Measurements from ENCODE around the gene OR4K15.

- TF ChIP-seq POLR2A (IDR thresholded peaks at IDR 0.05; ENCODE audit: insufficient read depth in 1 of 2, low read depth in 2 of 2, low read length in 2 of 2), result no peak
- TF ChIP-seq CTCF (CRISPR knock-in tag; IDR thresholded peaks at IDR 0.05), result no peak
- no peak for TF ChIP-seq ZNF768 (CRISPR knock-in tag; IDR thresholded peaks at IDR 0.05)
- TF ChIP-seq ZNF549 (CRISPR knock-in tag; IDR thresholded peaks at IDR 0.05), result no peak
- TF ChIP-seq, protein P1, sequence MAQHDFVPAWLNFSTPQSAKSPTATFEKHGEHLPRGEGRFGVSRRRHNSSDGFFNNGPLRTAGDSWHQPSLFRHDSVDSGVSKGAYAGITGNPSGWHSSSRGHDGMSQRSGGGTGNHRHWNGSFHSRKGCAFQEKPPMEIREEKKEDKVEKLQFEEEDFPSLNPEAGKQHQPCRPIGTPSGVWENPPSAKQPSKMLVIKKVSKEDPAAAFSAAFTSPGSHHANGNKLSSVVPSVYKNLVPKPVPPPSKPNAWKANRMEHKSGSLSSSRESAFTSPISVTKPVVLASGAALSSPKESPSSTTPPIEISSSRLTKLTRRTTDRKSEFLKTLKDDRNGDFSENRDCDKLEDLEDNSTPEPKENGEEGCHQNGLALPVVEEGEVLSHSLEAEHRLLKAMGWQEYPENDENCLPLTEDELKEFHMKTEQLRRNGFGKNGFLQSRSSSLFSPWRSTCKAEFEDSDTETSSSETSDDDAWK (CRISPR knock-in tag; IDR thresholded peaks at IDR 0.05), result no peak
- TF ChIP-seq MBNL3 (CRISPR knock-in tag; conservative IDR thresholded peaks at IDR 0.05), result no peak
- no peak for TF ChIP-seq CBX5 (CRISPR knock-in tag; IDR thresholded peaks at IDR 0.05; ENCODE audit: borderline replicate concordance)
- TF ChIP-seq ZNF292 (CRISPR knock-in tag; IDR thresholded peaks at IDR 0.05; ENCODE audit: borderline replicate concordance, low read depth), result no peak
- TF ChIP-seq, protein P2, sequence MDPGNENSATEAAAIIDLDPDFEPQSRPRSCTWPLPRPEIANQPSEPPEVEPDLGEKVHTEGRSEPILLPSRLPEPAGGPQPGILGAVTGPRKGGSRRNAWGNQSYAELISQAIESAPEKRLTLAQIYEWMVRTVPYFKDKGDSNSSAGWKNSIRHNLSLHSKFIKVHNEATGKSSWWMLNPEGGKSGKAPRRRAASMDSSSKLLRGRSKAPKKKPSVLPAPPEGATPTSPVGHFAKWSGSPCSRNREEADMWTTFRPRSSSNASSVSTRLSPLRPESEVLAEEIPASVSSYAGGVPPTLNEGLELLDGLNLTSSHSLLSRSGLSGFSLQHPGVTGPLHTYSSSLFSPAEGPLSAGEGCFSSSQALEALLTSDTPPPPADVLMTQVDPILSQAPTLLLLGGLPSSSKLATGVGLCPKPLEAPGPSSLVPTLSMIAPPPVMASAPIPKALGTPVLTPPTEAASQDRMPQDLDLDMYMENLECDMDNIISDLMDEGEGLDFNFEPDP (CRISPR knock-in tag; conservative IDR thresholded peaks at IDR 0.05), result no peak
- no peak for TF ChIP-seq MEF2D (CRISPR knock-in tag; IDR thresholded peaks at IDR 0.05)
- no peak for TF ChIP-seq SP2 (CRISPR knock-in tag; IDR thresholded peaks at IDR 0.05)
Measured at GRCh38 chr14:20008156-20008555, 32.8 kb downstream of the OR4K15 start.

Data from HepG2 (cell line).